HepG2 (cell line): Measurements from ENCODE around the gene TC2N.

Experiments used
- CC2D1A ChIP-seq: sonication (generic); formaldehyde crosslinking; IDR thresholded peaks from 2 replicates; pipeline ENCODE4 v1.8.1; 2023; ENCODE audit warnings: mild to moderate bottlenecking, missing genetic modification reagents
- EZH2 ChIP-seq: conservative IDR thresholded peaks from 2 replicates; pipeline ENCODE4 v1.6.1; 2012; ENCODE audit warnings: mild to moderate bottlenecking, low read depth, low read length, moderate library complexity
- ZC3H4 ChIP-seq: sonication (generic); formaldehyde crosslinking; IDR thresholded peaks from 2 replicates; pipeline ENCODE4 v1.4.0; 2020; ENCODE audit warnings: missing genetic modification reagents, borderline replicate concordance

DNA sequence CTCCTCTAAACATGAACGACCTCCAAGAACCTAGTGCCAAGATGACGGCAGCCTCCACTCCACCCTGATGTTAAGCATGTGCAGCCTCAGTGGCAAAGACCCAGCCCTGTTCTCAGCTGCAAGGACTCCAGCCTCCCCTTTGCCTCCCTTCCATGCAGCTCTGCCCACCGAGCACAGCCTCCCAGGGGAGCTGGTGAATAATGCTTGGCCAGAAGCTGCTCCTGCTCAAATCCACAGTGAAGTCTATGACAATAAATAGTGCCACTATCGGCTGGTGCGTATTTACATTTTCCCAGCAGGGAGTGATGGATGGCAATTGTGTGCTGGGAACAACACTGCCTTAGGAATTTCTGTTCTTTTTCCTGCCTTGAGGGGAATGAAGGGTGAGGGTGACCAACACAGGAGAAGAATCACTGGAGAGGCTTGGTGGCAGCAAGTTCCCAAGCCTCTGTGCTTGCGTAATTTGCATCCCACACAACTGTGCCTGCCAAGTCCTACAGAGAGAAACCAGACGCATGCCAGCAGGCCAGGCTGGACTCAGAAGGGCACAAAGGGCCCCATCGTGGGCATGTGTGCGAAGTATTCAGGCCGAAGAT, 29.9 kb upstream of the TC2N start:
- TF ChIP-seq CC2D1A (CRISPR knock-in tag) (no peak), EZH2 (no peak), ZC3H4 (CRISPR knock-in tag) (no peak)
